GM23248 (cell line): ENCODE data around the gene SPATS2L. TPM values are rescaled to one million over a fixed set of nuclear protein-coding genes. Genes with fewer than 3 reads are reported as not detected.

Source experiments
- DNase-seq: peaks from one replicate; pipeline ENCODE4 v3.0.0-alpha.2; 2015
- H2AFZ ChIP-seq: fragments of 200-600 bp; sonication (generic); 2 replicates; pipeline ENCODE4 v1.6.1; 2016; ENCODE audit warnings: antibody characterized with exemption
- H3F3A ChIP-seq: fragments of 200-600 bp; sonication (generic); 2 replicates; pipeline ENCODE4 v1.6.1; 2016; ENCODE audit warnings: mild to moderate bottlenecking, antibody characterized with exemption, mixed run types; ENCODE audit not compliant: insufficient read depth
- H3K27ac ChIP-seq: fragments of 200-600 bp; sonication (generic); 2 replicates; pipeline ENCODE4 v1.5.1; 2016; ENCODE audit warnings: mild to moderate bottlenecking
- H3K27me3 ChIP-seq: fragments of 200-600 bp; sonication (generic); replicated peaks from 2 replicates; pipeline ENCODE4 v1.6.1; 2016; ENCODE audit warnings: mild to moderate bottlenecking; ENCODE audit not compliant: insufficient read depth
- H3K36me3 ChIP-seq: fragments of 200-600 bp; sonication (generic); 2 replicates; pipeline ENCODE4 v1.6.1; 2016; ENCODE audit warnings: low read depth, mild to moderate bottlenecking
- H3K4me1 ChIP-seq: fragments of 200-600 bp; sonication (generic); 2 replicates; pipeline ENCODE4 v1.6.1; 2016; ENCODE audit warnings: mild to moderate bottlenecking; ENCODE audit not compliant: insufficient read depth
- H3K4me2 ChIP-seq: fragments of 200-600 bp; sonication (generic); one replicate; pipeline ENCODE4 v1.6.1; 2016; ENCODE audit warnings: mild to moderate bottlenecking; ENCODE audit not compliant: unreplicated experiment
- H3K4me3 ChIP-seq: fragments of 200-600 bp; sonication (generic); 2 replicates; pipeline ENCODE4 v1.5.1; 2016; ENCODE audit warnings: mild to moderate bottlenecking
- H3K79me2 ChIP-seq: fragments of 200-600 bp; sonication (generic); 2 replicates; pipeline ENCODE4 v1.6.1; 2016; ENCODE audit warnings: mild to moderate bottlenecking; ENCODE audit not compliant: insufficient read depth
- H3K9ac ChIP-seq: fragments of 200-600 bp; sonication (generic); 2 replicates; pipeline ENCODE4 v1.6.1; 2016; ENCODE audit warnings: mild to moderate bottlenecking
- H3K9me2 ChIP-seq: fragments of 200-600 bp; sonication (generic); 2 replicates; pipeline ENCODE4 v1.6.1; 2016; ENCODE audit warnings: mixed run types, mild to moderate bottlenecking, moderate library complexity; ENCODE audit not compliant: insufficient read depth
- H3K9me3 ChIP-seq: fragments of 200-600 bp; sonication (generic); one replicate; pipeline ENCODE4 v1.6.1; 2017; ENCODE audit warnings: low read depth
- H4K20me1 ChIP-seq: fragments of 200-600 bp; sonication (generic); 2 replicates; pipeline ENCODE4 v1.6.0; 2016; ENCODE audit not compliant: insufficient read depth
- EZH2 ChIP-seq: fragments of 200-600 bp; sonication (generic); IDR thresholded peaks from 2 replicates; pipeline ENCODE4 v1.6.1; 2018; ENCODE audit warnings: antibody characterized with exemption, mild to moderate bottlenecking; ENCODE audit not compliant: insufficient read depth, poor library complexity, severe bottlenecking
- EZH2phosphoT487 ChIP-seq: fragments of 200-600 bp; sonication (generic); IDR thresholded peaks from 2 replicates; pipeline ENCODE4 v1.6.1; 2018; ENCODE audit warnings: antibody characterized with exemption, moderate library complexity, mild to moderate bottlenecking, low read depth; ENCODE audit not compliant: insufficient read depth
- WGBS, 2 experiments: methylation state at CpG; one replicate each; pipeline ENCODE4 v1.1.6; 2015 to 2017; ENCODE audit warnings: low lambda C conversion rate in 2 of 2, low coverage in 1 of 2; ENCODE audit errors: missing lambda C conversion rate in 2 of 2; 5-methylcytosine and 5-hydroxymethylcytosine counted together
- in situ Hi-C: fragments of 300-500 bp; cut with MboI; formaldehyde crosslinking; loops from 2 replicates; pipeline ENCODE4 v1.15.0; 2020
- polyA plus RNA-seq: library from polyadenylated mRNA; unstranded; fragments of >200 nt; fragmentation: Nextera tagmentation; extraction: Ambion mirVana; gene quantifications from 2 replicates; pipeline ENCODE4 v1.2.1, GENCODE V29; 2016
- total RNA-seq: library from RNA; depleted of rRNA; stranded (reverse); fragments of >200 nt; shearing (Covaris generic); gene quantifications from 2 replicates; pipeline ENCODE4 v1.2.3, GENCODE V29; 2014

The SPATS2L gene
- total and polyA plus RNA-seq, 2 experiments from 2014 or later, result 78.3 to 128 TPM

GRCh38 chr2:200502196-200502595 lies 195.7 kb downstream of the SPATS2L start:
- no peak overlapping the region for H3K27ac ChIP-seq
- H4K20me1 ChIP-seq, result no peaks in the 10 kb centered on the region
- no peaks in the 10 kb centered on the region for H3K27me3 ChIP-seq
- H3K36me3 ChIP-seq, result peaks cover 9% of the 10 kb centered on the region; the same call in 1 of the 2 replicates
- no peaks in the 10 kb centered on the region for H3K9me2 ChIP-seq
- H3K9ac ChIP-seq, result no peak overlapping the region
- H3K4me3 ChIP-seq, result no peak overlapping the region
- WGBS, 2 experiments, result 96% methylated on average over 5 of the region's 5 CpGs
- in situ Hi-C loops, result no loop called here
- no peak for DNase-seq
- no peaks in the 10 kb centered on the region for H3K4me1 ChIP-seq
- no peaks in the 10 kb centered on the region for H3K9me3 ChIP-seq
- H3K79me2 ChIP-seq, result peaks cover 1% of the 10 kb centered on the region; the same call in 1 of the 2 replicates
- TF ChIP-seq EZH2, result no peak
- TF ChIP-seq EZH2phosphoT487, result no peak
- no peak overlapping the region for H3K4me2 ChIP-seq
- peaks cover 12% of the 10 kb centered on the region for H3F3A ChIP-seq
- no peak overlapping the region for H2AFZ ChIP-seq

DNA sequence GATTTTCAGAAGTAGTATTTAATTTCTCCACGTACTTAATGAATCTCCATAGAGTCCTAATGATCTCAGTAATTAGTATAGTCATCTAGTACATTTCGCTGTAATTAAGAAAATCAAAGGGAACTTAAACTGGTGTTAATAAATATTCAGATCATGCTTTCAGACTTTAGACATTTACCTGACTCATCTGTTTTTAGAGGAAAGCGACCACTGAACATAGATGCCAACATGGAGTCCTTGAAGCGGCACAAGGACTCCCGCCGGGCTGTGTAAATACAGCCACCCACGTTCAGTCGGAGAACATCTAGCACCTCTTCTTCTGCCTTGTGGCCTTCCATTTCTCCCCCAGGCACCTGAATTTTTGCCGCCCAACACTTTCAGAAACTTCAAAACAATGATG lies 200.2 kb downstream of the SPATS2L start:
- WGBS, 2 experiments, result 94 to 95% methylated on average over 9 of the region's 9 CpGs
- no peaks in the 10 kb centered on the region; the same call in 1 of the 2 replicates for H3K4me1 ChIP-seq
- DNase-seq, result no peak
- TF ChIP-seq EZH2phosphoT487, result no peak
- no peak for TF ChIP-seq EZH2
- H3K79me2 ChIP-seq, result peaks cover 23% of the 10 kb centered on the region
- no peaks in the 10 kb centered on the region for H4K20me1 ChIP-seq
- H3F3A ChIP-seq, result no peaks in the 10 kb centered on the region
- in situ Hi-C loops, result no loop called here
- no peaks in the 10 kb centered on the region for H3K9me2 ChIP-seq
- no peaks in the 10 kb centered on the region for H3K9me3 ChIP-seq
- no peaks in the 10 kb centered on the region for H3K27me3 ChIP-seq
- peaks cover 9% of the 10 kb centered on the region; the same call in 1 of the 2 replicates for H3K36me3 ChIP-seq
- H3K27ac ChIP-seq, result no peak overlapping the region
- no peak overlapping the region for H3K9ac ChIP-seq
- H2AFZ ChIP-seq, result no peak overlapping the region
- H3K4me2 ChIP-seq, result no peak overlapping the region
- H3K4me3 ChIP-seq, result no peak overlapping the region

DNA sequence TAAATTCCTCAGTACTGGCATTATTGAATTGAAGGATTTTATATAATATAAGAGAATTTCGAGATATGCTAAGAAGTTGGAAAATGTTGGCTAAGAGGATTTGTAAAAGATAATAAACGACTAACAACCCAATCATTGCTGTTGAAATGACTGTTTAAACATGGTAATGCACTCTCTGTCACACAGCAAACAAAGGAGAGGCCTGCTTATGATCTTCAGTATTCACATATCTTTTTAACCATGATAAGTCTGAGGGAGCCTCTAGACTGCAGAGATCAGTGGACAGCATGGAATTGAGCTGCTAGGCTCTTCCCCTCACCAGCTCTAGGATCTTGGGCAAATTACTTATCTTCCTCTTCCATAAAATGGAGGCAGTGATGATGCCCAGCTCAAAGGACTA lies 200.7 kb downstream of the SPATS2L start:
- H3K27me3 ChIP-seq, result no peaks in the 10 kb centered on the region
- peaks cover 23% of the 10 kb centered on the region for H3K79me2 ChIP-seq
- H3K27ac ChIP-seq, result no peak overlapping the region
- H3K4me2 ChIP-seq, result no peak overlapping the region
- H3K36me3 ChIP-seq, result peaks cover 9% of the 10 kb centered on the region; the same call in 1 of the 2 replicates
- no peaks in the 10 kb centered on the region for H4K20me1 ChIP-seq
- H3K4me1 ChIP-seq, result no peaks in the 10 kb centered on the region; the same call in 1 of the 2 replicates
- TF ChIP-seq EZH2, result no peak
- TF ChIP-seq EZH2phosphoT487, result no peak
- H3K9ac ChIP-seq, result no peak overlapping the region
- DNase-seq, result no peak
- no peak overlapping the region for H3K4me3 ChIP-seq
- no peaks in the 10 kb centered on the region for H3K9me3 ChIP-seq
- H3K9me2 ChIP-seq, result no peaks in the 10 kb centered on the region
- in situ Hi-C loops, result no loop called here
- WGBS, 2 experiments, result 91 to 95% methylated on average over 2 of the region's 2 CpGs
- no peaks in the 10 kb centered on the region for H3F3A ChIP-seq
- no peak overlapping the region for H2AFZ ChIP-seq

GRCh38 chr2:200509235-200509611 lies 202.7 kb downstream of the SPATS2L start:
- H3K9ac ChIP-seq, result peak overlapping the region; percentile 94
- no peaks in the 10 kb centered on the region; the same call in 1 of the 2 replicates for H3K4me1 ChIP-seq
- TF ChIP-seq EZH2 (no peak), EZH2phosphoT487 (no peak)
- H2AFZ ChIP-seq, result peak overlapping the region; percentile 97
- peak overlapping the region; percentile 98 for H3K4me2 ChIP-seq
- peak overlapping the region; percentile 87 for H3K4me3 ChIP-seq
- H3K36me3 ChIP-seq, result no peaks in the 10 kb centered on the region; the same call in 1 of the 2 replicates
- H3K27me3 ChIP-seq, result no peaks in the 10 kb centered on the region
- no peaks in the 10 kb centered on the region for H3K9me3 ChIP-seq
- peak overlapping the region; percentile 29 for H3K27ac ChIP-seq
- H3F3A ChIP-seq, result no peaks in the 10 kb centered on the region
- H4K20me1 ChIP-seq, result no peaks in the 10 kb centered on the region
- no peaks in the 10 kb centered on the region for H3K9me2 ChIP-seq
- 10 to 13% methylated on average over 8 of the region's 8 CpGs for WGBS, 2 experiments
- in situ Hi-C loops, result no loop called here
- peaks cover 23% of the 10 kb centered on the region for H3K79me2 ChIP-seq
- DNase-seq, result peak; percentile 50
